Dedifferentiated amniotic fluid mesenchymal stem cell (primary cell): ENCODE results near the gene SPTA1.

Source experiments
- DNase-seq: peaks from one replicate; pipeline ENCODE4 v3.0.0-alpha.2; 2016; ENCODE audit errors: extremely low spot score

Gene SPTA1

DNA sequence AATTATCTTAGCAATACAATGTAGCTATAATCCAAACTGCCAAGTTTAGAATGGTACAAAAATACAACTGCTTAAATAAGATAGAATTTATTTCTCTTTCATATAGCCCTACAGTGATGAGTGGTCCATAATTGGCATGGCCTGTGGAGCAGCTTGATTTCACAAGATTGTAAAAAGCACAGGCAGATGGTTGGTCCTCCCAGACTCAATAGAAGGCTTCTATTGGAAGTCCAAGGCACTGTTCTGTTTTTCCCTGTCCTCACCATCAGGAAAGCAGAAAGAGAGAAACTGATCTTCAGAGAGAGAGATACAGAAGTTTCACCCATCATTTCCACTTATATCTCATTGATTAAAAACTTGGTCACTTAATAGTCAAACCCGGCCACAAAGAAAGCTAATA is 114.3 kb downstream of the SPTA1 start:
- no peak for DNase-seq

- no peak for DNase-seq
These were observed 116.0 kb downstream of the SPTA1 start, which contains the start of gene OR6P1 for GRCh38 chr1:158570480-158570879. Gene OR6P1 (minus strand): TSS chr1:158570580. CDS start chr1:158563604, 6,976 bp downstream.

GRCh38 chr1:158564608-158565007 is 121.9 kb downstream of the SPTA1 start:
- no peak for DNase-seq

DNA sequence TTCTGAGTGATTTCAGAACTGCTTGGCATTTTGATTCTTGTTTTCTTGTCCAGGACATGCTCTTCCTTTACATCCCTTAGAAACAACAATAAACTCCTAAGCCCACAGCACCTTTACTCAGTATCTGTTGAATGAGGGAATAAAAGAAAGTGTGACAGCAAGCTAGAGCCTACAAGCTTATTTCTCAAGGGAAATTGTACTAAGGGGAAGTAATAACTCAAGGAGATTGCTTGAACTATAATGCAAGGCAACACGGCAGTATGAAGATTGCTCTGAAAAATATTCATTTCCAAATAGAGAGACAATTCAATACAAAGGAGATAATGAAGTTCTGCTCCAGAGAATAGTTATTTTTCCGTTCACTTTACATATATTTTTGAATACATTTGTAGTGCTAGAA is 122.7 kb downstream of the SPTA1 start:
- DNase-seq = no peak
